PC-9 (cell line): ENCODE measurements around the gene RAET1G. TPM values are rescaled to one million over a fixed set of nuclear protein-coding genes. Genes with fewer than 3 reads are reported as not detected.

Experiments used
- BruUV-seq: library from RNA; stranded (reverse); fragments of 400-500 nt; replicated peaks from 2 replicates; lab custom pipeline; 2021; lab: Mats Ljungman, UMichigan
- CTCF ChIA-PET: fragments of 300-600 bp; sonication (Branson Sonifier 250); formaldehyde crosslinking; loops from one replicate; lab custom pipeline; 2022; ENCODE audit warnings: antibody characterized with exemption; lab: Charles Lee
- POLR2A ChIA-PET: fragments of 300-600 bp; sonication (Branson Sonifier 250); formaldehyde crosslinking; loops from one replicate; lab custom pipeline; 2022; ENCODE audit warnings: antibody characterized with exemption; ENCODE audit not compliant: unreplicated experiment; lab: Charles Lee
- DNase-seq, 2 experiments: peaks; one replicate each; pipeline versions ENCODE4 v3.0.0 to v3.0.0-alpha.2; 2015 to 2022; ENCODE audit warnings: mixed read lengths in 1 of 2
- H2AFZ ChIP-seq: fragments of 200-600 bp; sonication (generic); 2 replicates; pipeline ENCODE4 v1.8.1; 2017; ENCODE audit warnings: antibody characterized with exemption
- H3F3A ChIP-seq: fragments of 200-600 bp; sonication (generic); 2 replicates; pipeline ENCODE4 v1.8.1; 2017; ENCODE audit warnings: antibody characterized with exemption, mild to moderate bottlenecking, low read depth; ENCODE audit not compliant: insufficient read depth
- H3K27ac ChIP-seq: fragments of 200-600 bp; sonication (generic); 2 replicates; pipeline ENCODE4 v1.6.1; 2016; ENCODE audit warnings: mixed run types
- H3K27me3 ChIP-seq: fragments of 200-600 bp; sonication (generic); 2 replicates; pipeline ENCODE4 v1.6.1; 2016; ENCODE audit warnings: low read depth, mixed run types; ENCODE audit not compliant: insufficient read depth
- H3K36me3 ChIP-seq: fragments of 200-600 bp; sonication (generic); 2 replicates; pipeline ENCODE4 v1.6.1; 2016; ENCODE audit warnings: low read depth, mixed run types
- H3K4me1 ChIP-seq: fragments of 200-600 bp; sonication (generic); replicated peaks from 2 replicates; pipeline ENCODE4 v1.6.1; 2016; ENCODE audit warnings: mixed run types; ENCODE audit not compliant: insufficient read depth
- H3K4me2 ChIP-seq: fragments of 200-600 bp; sonication (generic); 2 replicates; pipeline ENCODE4 v1.6.1; 2017; ENCODE audit warnings: mixed run types
- H3K4me3 ChIP-seq: fragments of 200-600 bp; sonication (generic); 2 replicates; pipeline ENCODE4 v1.6.1; 2016; ENCODE audit warnings: mixed run types
- H3K79me2 ChIP-seq: fragments of 200-600 bp; sonication (generic); 2 replicates; pipeline ENCODE4 v1.6.1; 2017; ENCODE audit warnings: low read depth, mixed run types
- H3K9me2 ChIP-seq: fragments of 200-600 bp; sonication (generic); 2 replicates; pipeline ENCODE4 v1.8.1; 2017; ENCODE audit warnings: mild to moderate bottlenecking; ENCODE audit not compliant: insufficient read depth
- H3K9me3 ChIP-seq: fragments of 200-600 bp; sonication (generic); 2 replicates; pipeline ENCODE4 v1.8.1; 2016; ENCODE audit warnings: low read depth; ENCODE audit not compliant: insufficient read depth
- H4K20me1 ChIP-seq: fragments of 200-600 bp; sonication (generic); 2 replicates; pipeline ENCODE4 v1.8.1; 2017; ENCODE audit not compliant: insufficient read depth
- CTCF ChIP-seq: fragments of 200-600 bp; sonication (generic); conservative IDR thresholded peaks from 2 replicates; pipeline ENCODE4 v1.6.1; 2017; ENCODE audit warnings: mixed run types, antibody characterized with exemption, mild to moderate bottlenecking, moderate library complexity
- EZH2 ChIP-seq: fragments of 200-600 bp; sonication (generic); IDR thresholded peaks from 2 replicates; pipeline ENCODE4 v1.8.0; 2017; ENCODE audit warnings: antibody characterized with exemption, low read depth
- intact Hi-C: fragments of 100-400 bp; cut with micrococcal nuclease; formaldehyde crosslinking; loops from one replicate; pipeline ENCODE4 v1.10.0; 2022; ENCODE audit not compliant: unreplicated experiment
- total RNA-seq: library from RNA; stranded (reverse); gene quantifications from 2 replicates; pipeline ENCODE4 v1.2.3, GENCODE V29; 2021

RAET1G gene
- total RNA-seq, 1 experiment from 2014 or later: not detected

- no peak overlapping the region for H3K4me3 ChIP-seq
- TF ChIP-seq CTCF: no peak
- no peak for TF ChIP-seq EZH2
- no peaks in the 10 kb centered on the region for H3F3A ChIP-seq
- no TSS peak for BruUV-seq
- H3K9me3 ChIP-seq: no peaks in the 10 kb centered on the region; the same call in 1 of the 2 replicates
- H3K79me2 ChIP-seq: no peaks in the 10 kb centered on the region
- H3K4me1 ChIP-seq: no peaks in the 10 kb centered on the region
- no peak overlapping the region for H3K27ac ChIP-seq
- no peak overlapping the region for H3K4me2 ChIP-seq
- DNase-seq: no peak
- no peak overlapping the region for H2AFZ ChIP-seq
- no peaks in the 10 kb centered on the region for H3K36me3 ChIP-seq
- CTCF ChIA-PET: interaction anchor here (0.6 kb wide), 1 partner anchor 10 kb away, joined by 3 read pairs; no protein-coding TSS in a partner anchor
- intact Hi-C loops: no loop called here
- no peaks in the 10 kb centered on the region for H4K20me1 ChIP-seq
- no peaks in the 10 kb centered on the region for H3K27me3 ChIP-seq
- POLR2A ChIA-PET: no interaction called here
- H3K9me2 ChIP-seq: no peaks in the 10 kb centered on the region
Measured at GRCh38 chr6:149904661-149905370, 18.1 kb downstream of the RAET1G start.

DNA sequence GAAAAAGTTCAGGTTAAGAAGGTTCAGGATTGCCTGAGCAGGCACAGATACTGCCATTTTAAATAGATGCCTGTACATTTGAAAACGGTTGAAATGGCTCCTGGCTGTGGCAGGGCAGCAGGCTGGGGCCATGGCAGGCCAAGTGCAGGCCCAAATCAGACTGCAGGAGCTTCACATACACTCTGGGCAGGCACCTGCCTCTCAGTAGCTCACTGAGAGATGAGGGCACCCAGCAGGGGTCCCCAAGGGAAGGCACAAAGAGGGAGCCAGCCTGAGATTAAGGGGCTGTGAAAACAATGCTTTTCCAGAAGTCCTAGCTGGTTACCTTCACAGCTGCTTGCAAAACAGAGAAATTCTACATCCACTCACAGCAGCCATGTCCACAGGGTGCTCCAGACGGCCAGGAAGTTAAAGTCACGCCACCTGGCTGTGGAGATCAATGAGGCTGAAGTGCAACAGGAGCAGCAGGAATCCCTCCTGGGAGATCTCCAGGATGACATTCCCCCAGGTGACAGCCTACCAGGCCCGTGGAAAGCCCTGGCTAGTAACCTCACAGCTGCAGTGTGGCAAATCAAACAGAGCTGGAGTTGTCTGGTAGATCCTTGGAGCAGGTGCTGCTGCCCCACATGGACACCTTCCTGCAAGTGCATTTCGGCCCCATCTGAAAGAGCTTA, 18.8 kb downstream of the RAET1G start:
- Histone ChIP-seq H3K36me3 (no peaks in the 10 kb centered on the region), H3K4me2 (no peak overlapping the region), H3K27ac (no peak overlapping the region), H3K4me3 (no peak overlapping the region), H2AFZ (no peak overlapping the region), H3F3A (no peaks in the 10 kb centered on the region), H3K4me1 (no peaks in the 10 kb centered on the region), H3K9me3 (no peaks in the 10 kb centered on the region; the same call in 1 of the 2 replicates), H3K9me2 (no peaks in the 10 kb centered on the region), H4K20me1 (no peaks in the 10 kb centered on the region), H3K79me2 (no peaks in the 10 kb centered on the region), H3K27me3 (no peaks in the 10 kb centered on the region)
- no peak for DNase-seq
- CTCF ChIA-PET: interaction anchor here (0.6 kb wide), 1 partner anchor 9 kb away, joined by 3 read pairs; no protein-coding TSS in a partner anchor
- intact Hi-C loops: no loop called here
- BruUV-seq: no TSS peak
- POLR2A ChIA-PET: no interaction called here
- TF ChIP-seq EZH2 (no peak), CTCF (no peak)

DNA sequence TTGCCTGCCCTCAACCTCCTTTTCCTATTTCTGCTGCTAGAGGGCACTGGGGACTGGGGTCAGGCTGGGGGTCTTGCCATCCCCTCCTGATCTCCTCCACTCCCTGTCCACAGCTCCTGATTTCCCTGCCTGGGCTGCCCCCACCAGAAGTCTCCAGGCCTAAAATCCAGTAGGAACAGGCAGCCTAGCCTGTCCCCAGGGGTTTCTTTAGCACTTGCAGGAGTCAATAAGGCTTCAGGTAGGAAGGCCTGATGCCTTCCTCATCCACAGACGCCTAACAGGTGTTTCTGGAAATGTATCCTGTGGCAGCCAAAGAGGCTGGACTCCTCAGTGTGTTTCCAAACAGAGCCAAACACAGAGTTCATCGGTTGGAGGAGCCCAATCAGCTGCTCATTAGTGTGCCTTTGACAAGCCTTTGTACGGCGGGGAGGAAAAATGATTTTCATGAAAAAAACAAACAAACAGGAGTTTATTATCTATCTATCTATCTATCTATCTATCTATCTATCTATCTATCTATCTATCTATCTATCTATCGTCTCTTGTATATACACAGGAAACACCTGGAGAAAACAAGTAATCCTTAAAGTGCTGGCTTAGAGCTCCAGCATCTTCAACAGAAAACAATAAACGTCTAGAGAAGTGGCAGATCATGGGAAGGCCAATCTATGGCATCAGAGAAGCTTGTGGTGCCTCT, 21.3 kb downstream of the RAET1G start:
- no peaks in the 10 kb centered on the region for H3K27me3 ChIP-seq
- ChIA-PET CTCF (no interaction called here), POLR2A (no interaction called here)
- no peak overlapping the region for H3K4me2 ChIP-seq
- no peak for DNase-seq
- BruUV-seq: no TSS peak
- no peak for TF ChIP-seq EZH2
- no peak for TF ChIP-seq CTCF
- intact Hi-C loops: no loop called here
- H3K4me3 ChIP-seq: no peak overlapping the region
- H3K79me2 ChIP-seq: no peaks in the 10 kb centered on the region
- H4K20me1 ChIP-seq: no peaks in the 10 kb centered on the region
- no peak overlapping the region for H2AFZ ChIP-seq
- H3K27ac ChIP-seq: no peak overlapping the region
- H3K9me3 ChIP-seq: no peaks in the 10 kb centered on the region
- no peaks in the 10 kb centered on the region for H3K36me3 ChIP-seq
- H3F3A ChIP-seq: peaks cover 3% of the 10 kb centered on the region; the same call in 1 of the 2 replicates
- no peaks in the 10 kb centered on the region for H3K9me2 ChIP-seq
- peaks cover 16% of the 10 kb centered on the region for H3K4me1 ChIP-seq
